DMS153 treated with DMSO at 0.1 percent for 48 hours (cell line): ENCODE data around the gene ABCA2.

Experiments
- DNase-seq: peaks from one replicate; lab custom pipeline; 2025; ENCODE audit not compliant: unreplicated experiment; lab: John Stamatoyannopoulos, UW

The ABCA2 gene

GRCh38 chr9:136983167-136983566 lies 44.9 kb downstream of the ABCA2 start:
- no peak for DNase-seq

- DNase-seq: no peak
Observed at GRCh38 chr9:136982232-136983051, 45.6 kb downstream of the ABCA2 start, which contains the start of gene LCNL1. Gene LCNL1, plus strand, starts transcription at chr9:136982993. Its CDS starts 594 bp downstream, at chr9:136983587.

- DNase-seq: no peak
Observed at GRCh38 chr9:136981588-136982231, 46.3 kb downstream of the ABCA2 start.

- no peak for DNase-seq
Observed at GRCh38 chr9:136980669-136981478, 47.2 kb downstream of the ABCA2 start.

GRCh38 chr9:136979769-136980587 lies 48.1 kb downstream of the ABCA2 start:
- DNase-seq: no peak

- DNase-seq: no peak
Observed at GRCh38 chr9:136978865-136979544, 49.0 kb downstream of the ABCA2 start.

GRCh38 chr9:136978073-136978864 lies 49.8 kb downstream of the ABCA2 start:
- peak; percentile 24 for DNase-seq

GRCh38 chr9:136977649-136978072 lies 50.4 kb downstream of the ABCA2 start:
- no peak for DNase-seq

GRCh38 chr9:136977223-136977622 lies 50.8 kb downstream of the ABCA2 start, which contains the start of gene PTGDS:
Gene PTGDS, plus strand, starts transcription at chr9:136977504. Its CDS starts 75 bp downstream, at chr9:136977579.
- no peak for DNase-seq

- no peak for DNase-seq
Observed at GRCh38 chr9:136975644-136976043, 52.4 kb downstream of the ABCA2 start.

GRCh38 chr9:136974817-136975535 lies 53.1 kb downstream of the ABCA2 start:
- DNase-seq: no peak

GRCh38 chr9:136973618-136974617 lies 54.1 kb downstream of the ABCA2 start:
- no peak for DNase-seq

GRCh38 chr9:136972743-136973142 lies 55.3 kb downstream of the ABCA2 start:
- DNase-seq: no peak

GRCh38 chr9:136972335-136972734 lies 55.7 kb downstream of the ABCA2 start:
- no peak for DNase-seq

- no peak for DNase-seq
Observed at GRCh38 chr9:136971746-136972145, 56.3 kb downstream of the ABCA2 start.

GRCh38 chr9:136970361-136970760 lies 57.7 kb downstream of the ABCA2 start:
- no peak for DNase-seq

GRCh38 chr9:136969774-136970173 lies 58.3 kb downstream of the ABCA2 start:
- no peak for DNase-seq
